SK-N-MC (cell line): ENCODE data around the gene OSGIN1.

Experiments used
- EZH2 ChIP-seq: fragments of 200-600 bp; sonication (generic); IDR thresholded peaks from one replicate; pipeline ENCODE4 v1.6.1; 2017; ENCODE audit warnings: antibody characterized with exemption
- POLR2AphosphoS5 ChIP-seq: IDR thresholded peaks from 2 replicates; pipeline ENCODE4 v1.6.1; 2012; ENCODE audit warnings: mild to moderate bottlenecking, low read depth, low read length, borderline replicate concordance

DNA sequence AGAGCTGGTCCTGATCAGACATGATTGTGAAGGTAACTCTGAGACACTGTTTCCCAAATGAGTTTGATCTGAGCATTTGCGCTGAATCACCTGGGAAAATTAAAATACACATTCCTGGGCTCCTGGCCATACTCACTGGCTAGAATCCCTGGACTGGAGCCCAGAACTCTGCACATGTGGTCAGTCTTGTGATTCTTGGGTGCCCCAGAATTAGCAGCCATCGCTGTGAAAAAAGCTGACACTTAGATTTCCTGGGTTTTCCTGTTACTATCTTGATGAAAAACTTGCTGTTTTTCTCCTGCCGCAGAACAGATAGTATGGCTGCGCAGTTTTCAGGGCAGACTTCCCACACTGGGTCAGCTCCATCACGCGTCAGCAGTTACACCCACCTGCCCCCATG lies 39.6 kb downstream of the OSGIN1 start:
- TF ChIP-seq EZH2, result no peak
- no peak for TF ChIP-seq POLR2AphosphoS5
